ENCODE data around the gene TRMT61A. TPM values are rescaled to one million over a fixed set of nuclear protein-coding genes. Genes with fewer than 3 reads are reported as not detected.

TRMT61A gene
- total RNA-seq, 1 experiment from 2014 or later = 14.9 TPM

- Histone ChIP-seq H3K9ac (ENCODE audit: low read length) (no peak overlapping the region), H3K27ac (ENCODE audit: low read depth, low read length) (no peak overlapping the region), H3K36me3 (ENCODE audit: control insufficient read depth in 1 of 2, insufficient read depth in 2 of 2, low read length in 2 of 2) (peaks cover 0 to 4% of the 10 kb centered on the region in 2 experiments; a peak in 2 of 4 replicates), H3K27me3 (ENCODE audit: insufficient read depth, low read length) (no peaks in the 10 kb centered on the region), H3K4me3 (replicated peaks in 1 of 2; ENCODE audit: low read depth in 1 of 2, low read length in 2 of 2) (no peak overlapping the region), H3K4me1 (ENCODE audit: control insufficient read depth in 1 of 2, insufficient read depth in 2 of 2, low read length in 2 of 2) (peaks cover 25 to 42% of the 10 kb centered on the region in 2 experiments), H3K9me3 (ENCODE audit: control insufficient read depth in 1 of 2, insufficient read depth in 1 of 2, low read depth in 1 of 2, low read length in 2 of 2) (no peaks in the 10 kb centered on the region), H3K79me2 (ENCODE audit: insufficient read depth, low read length) (no peaks in the 10 kb centered on the region; the same call in 1 of the 2 replicates), H2AFZ (ENCODE audit: low read depth, low read length, poor library complexity, severe bottlenecking) (no peak overlapping the region), H3K9me2 (ENCODE audit: insufficient read depth) (no peaks in the 10 kb centered on the region), H3K4me2 (ENCODE audit: low read length) (no peak overlapping the region), H4K20me1 (ENCODE audit: insufficient read depth) (no peaks in the 10 kb centered on the region)
- ChIA-PET RAD21 (ENCODE audit: low non-redundant PET in 1 of 2, low total read pairs in 2 of 2, uncharacterized antibody in 2 of 2, unreplicated experiment in 2 of 2) (no interaction called here), CTCF (no interaction called here), POLR2A (no interaction called here)
- TF ChIP-seq, protein P1, sequence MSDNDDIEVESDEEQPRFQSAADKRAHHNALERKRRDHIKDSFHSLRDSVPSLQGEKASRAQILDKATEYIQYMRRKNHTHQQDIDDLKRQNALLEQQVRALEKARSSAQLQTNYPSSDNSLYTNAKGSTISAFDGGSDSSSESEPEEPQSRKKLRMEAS (IDR thresholded peaks at IDR 0.05) = no peak
- TF ChIP-seq CTCF (IDR thresholded peaks at IDR 0.05 in 2 of 3, conservative IDR thresholded peaks at IDR 0.05 in 1 of 3; ENCODE audit: borderline replicate concordance in 1 of 3, insufficient read depth in 1 of 3, low read depth in 2 of 3, low read length in 2 of 3) (no peak), ZBTB33 (IDR thresholded peaks at IDR 0.05; ENCODE audit: extremely low read depth, insufficient replicate concordance, low read length) (no peak), ZNF274 (IDR thresholded peaks at IDR 0.05; ENCODE audit: low read depth, low read length) (no peak), YY1 (IDR thresholded peaks at IDR 0.05; ENCODE audit: extremely low read depth, insufficient replicate concordance, low read depth, low read length) (no peak), SRF (IDR thresholded peaks at IDR 0.05; ENCODE audit: low read depth) (no peak), JUND (IDR thresholded peaks at IDR 0.05) (no peak), ELF1 (IDR thresholded peaks at IDR 0.05; ENCODE audit: borderline replicate concordance, low read depth) (no peak), CBX3 (IDR thresholded peaks at IDR 0.05; ENCODE audit: low read depth) (no peak), EZH2 (IDR thresholded peaks at IDR 0.05) (no peak), SP1 (IDR thresholded peaks at IDR 0.05; ENCODE audit: low read depth) (no peak), FOSL1 (IDR thresholded peaks at IDR 0.05; ENCODE audit: low read depth) (no peak), CEBPB (IDR thresholded peaks at IDR 0.05; ENCODE audit: low read depth) (no peak)
- TF ChIP-seq, protein P2, sequence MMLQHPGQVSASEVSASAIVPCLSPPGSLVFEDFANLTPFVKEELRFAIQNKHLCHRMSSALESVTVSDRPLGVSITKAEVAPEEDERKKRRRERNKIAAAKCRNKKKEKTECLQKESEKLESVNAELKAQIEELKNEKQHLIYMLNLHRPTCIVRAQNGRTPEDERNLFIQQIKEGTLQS (IDR thresholded peaks at IDR 0.05) = no peak
- ATAC-seq (no peak), DNase-seq (ENCODE audit: low read depth, low spot score) (no peak)
- intact Hi-C loops (cut with micrococcal nuclease) = no loop called here
- BruUV-seq (replicated peaks) = no TSS peak
Observed at GRCh38 chr14:103537175-103537990, 8.4 kb downstream of the TRMT61A start.
